SU-DHL-6 (cell line): Measurements from ENCODE around the gene EYS.

Experiments
- CTCF ChIP-seq: fragments of 200-600 bp; sonication (generic); IDR thresholded peaks from one replicate; pipeline ENCODE4 v1.5.1; 2017; ENCODE audit warnings: antibody characterized with exemption, mild to moderate bottlenecking, low read length, moderate library complexity; ENCODE audit not compliant: insufficient read depth, poor library complexity, severe bottlenecking
- EZH2phosphoT487 ChIP-seq: fragments of 200-600 bp; sonication (generic), shearing (Covaris generic); conservative IDR thresholded peaks from 2 replicates; pipeline ENCODE4 v1.6.1; 2018; ENCODE audit warnings: mild to moderate bottlenecking, antibody characterized with exemption, low read length, moderate library complexity, mixed read lengths

DNA sequence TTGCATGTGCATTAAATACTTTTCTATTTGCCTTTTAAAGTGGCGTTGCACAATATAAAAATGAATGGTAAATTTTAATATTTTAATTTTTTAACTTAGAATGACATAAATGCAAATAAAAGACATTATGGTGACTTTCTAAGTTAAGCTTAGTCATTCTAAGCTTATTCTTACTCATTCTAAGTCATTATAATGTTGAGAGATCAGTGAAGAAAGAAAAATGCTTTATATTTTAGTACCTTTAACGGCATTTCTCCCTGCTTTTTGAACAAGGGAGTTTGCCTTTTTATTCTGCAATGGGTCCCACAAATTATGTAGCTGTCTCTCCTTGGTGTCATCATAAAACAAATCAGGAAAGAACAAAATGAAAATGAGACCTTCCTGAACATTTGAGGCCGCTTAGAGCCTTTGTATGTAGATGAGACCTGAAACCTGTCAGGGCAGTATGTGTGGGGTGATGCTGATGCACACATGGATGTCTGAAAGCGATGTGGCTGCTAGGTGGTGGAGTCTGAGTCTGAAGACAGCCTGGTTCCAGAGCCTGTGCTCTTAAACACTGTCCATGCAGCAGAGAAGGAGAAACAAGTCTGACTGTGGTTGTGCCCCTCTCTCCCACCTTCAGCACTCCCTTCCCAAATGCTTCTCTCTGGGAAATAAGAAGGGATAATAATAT is 1913.4 kb downstream of the EYS start:
- TF ChIP-seq CTCF (no peak), EZH2phosphoT487 (no peak)
